K562 (cell line): ENCODE results near the gene ANO6. TPM values are rescaled to one million over a fixed set of nuclear protein-coding genes. Genes with fewer than 3 reads are reported as not detected.

Experiments
- MTA1 ChIP-seq: fragments of 450-650 bp; IDR thresholded peaks from 2 replicates; pipeline ENCODE4 v1.6.1; 2017; ENCODE audit warnings: borderline replicate concordance
- NFYB ChIP-seq: IDR thresholded peaks from 2 replicates; pipeline ENCODE4 v1.6.1; 2011; ENCODE audit warnings: mild to moderate bottlenecking, moderate library complexity; ENCODE audit not compliant: insufficient read length; ENCODE audit errors: extremely low read depth
- SAFB2 ChIP-seq: fragments of 200-400 bp; formaldehyde crosslinking; IDR thresholded peaks from 2 replicates; pipeline ENCODE4 v1.6.1; 2018; ENCODE audit warnings: borderline replicate concordance, low read length, low read depth, moderate library complexity; ENCODE audit not compliant: severe bottlenecking
- polyA plus RNA-seq, 8 experiments: library from polyadenylated mRNA; depleted of rRNA in 4 of 8; stranded (reverse) in 5 of 8; unstranded in 3 of 8; fragments of >200 nt; fragmentation: Nextera tagmentation in 2 of 8; fragmentation: Illumina TruSeq in 1 of 8; extraction: Ambion mirVana in 2 of 8; extraction: Trizol in 1 of 8; gene quantifications; 2 replicates each; pipeline versions ENCODE4 v1.2.1 to v1.2.3, GENCODE V29; 2011 to 2014; ENCODE audit warnings: inconsistent platforms in 1 of 8, missing spikeins in 1 of 8
- total RNA-seq, 7 experiments: library from RNA; depleted of rRNA in 6 of 7; stranded (reverse); fragments of >200 nt in 6 of 7; fragmentation: Illumina TruSeq in 2 of 7; extraction: Trizol in 2 of 7; gene quantifications; 2 replicates each; pipeline versions ENCODE4 v1.2.1 to v1.2.3, GENCODE V29; 2011 to 2021; ENCODE audit warnings: low replicate concordance in 1 of 7
- TF ChIP-seq, protein P1 (sequence below), 2 experiments: fragments of 450-650 bp in 1 of 2; sonication (generic) in 1 of 2; formaldehyde crosslinking in 1 of 2; IDR thresholded peaks; 2 replicates each; pipeline versions ENCODE4 v1.7.1 to v1.9.0; 2016 to 2022; ENCODE audit warnings: inconsistent platforms in 1 of 2, mild to moderate bottlenecking in 1 of 2, missing genetic modification reagents in 1 of 2
- TF ChIP-seq, protein P2 (sequence below): IDR thresholded peaks from 2 replicates; pipeline ENCODE4 v1.6.1; 2012; ENCODE audit warnings: low read depth, low read length, improper control_type of control experiment, borderline replicate concordance
- TF ChIP-seq, protein P3 (sequence below): sonication (generic); formaldehyde crosslinking; IDR thresholded peaks from 2 replicates; pipeline ENCODE4 v1.8.0; 2022; ENCODE audit warnings: mild to moderate bottlenecking, missing genetic modification reagents
- TF ChIP-seq, protein P4 (sequence below): fragments of 450-650 bp; IDR thresholded peaks from 2 replicates; pipeline ENCODE4 v1.6.1; 2016
- TF ChIP-seq, protein P5 (sequence below): fragments of 250-450 bp; sonication (Bioruptor Pico); IDR thresholded peaks from 2 replicates; pipeline ENCODE4 v1.5.0; 2021; ENCODE audit warnings: mild to moderate bottlenecking, borderline replicate concordance

ANO6 gene
- total and polyA plus RNA-seq, 9 of the 15 experiments (the other 6 are each of a cell fraction or from before 2014, with no cell fraction given) = 3.5 to 24.7 (median 20.3) TPM

DNA sequence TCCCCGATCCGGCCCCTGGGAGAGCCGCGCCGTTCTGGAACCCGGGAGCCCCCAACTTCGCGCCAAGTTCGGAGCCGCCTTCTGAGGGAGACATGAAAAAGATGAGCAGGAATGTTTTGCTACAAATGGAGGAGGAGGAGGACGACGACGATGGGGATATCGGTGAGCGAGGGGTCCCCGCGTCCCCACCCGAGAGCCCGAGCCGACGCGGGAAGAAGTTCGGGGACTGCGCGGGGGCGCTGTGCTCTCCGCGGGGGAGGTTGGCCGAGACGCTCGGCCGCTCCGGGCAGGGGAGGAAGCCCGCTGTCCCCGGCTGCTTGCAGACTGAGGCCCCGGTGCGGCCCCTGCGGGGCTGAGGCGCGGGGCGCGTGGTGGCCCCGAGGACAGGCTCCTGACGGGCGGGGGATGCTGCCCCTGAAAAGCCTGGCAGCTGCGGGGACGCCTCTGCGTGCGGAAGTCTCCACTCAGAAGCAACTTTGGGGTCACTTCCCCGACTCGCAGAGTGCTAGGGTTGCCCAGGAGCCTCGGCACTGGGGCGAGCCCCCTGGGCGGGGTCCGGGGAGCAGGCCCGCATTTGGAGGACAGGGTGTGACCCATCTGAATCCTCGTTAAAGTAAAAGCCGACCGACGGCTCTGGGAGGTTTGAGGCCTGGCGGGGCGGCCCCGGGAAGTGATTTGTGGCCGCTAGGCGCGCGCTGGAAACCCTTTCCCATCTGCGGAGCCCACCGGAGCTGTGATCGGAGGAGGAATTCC is 511 bp downstream of the ANO6 start (continued):
- TF ChIP-seq, protein P1, sequence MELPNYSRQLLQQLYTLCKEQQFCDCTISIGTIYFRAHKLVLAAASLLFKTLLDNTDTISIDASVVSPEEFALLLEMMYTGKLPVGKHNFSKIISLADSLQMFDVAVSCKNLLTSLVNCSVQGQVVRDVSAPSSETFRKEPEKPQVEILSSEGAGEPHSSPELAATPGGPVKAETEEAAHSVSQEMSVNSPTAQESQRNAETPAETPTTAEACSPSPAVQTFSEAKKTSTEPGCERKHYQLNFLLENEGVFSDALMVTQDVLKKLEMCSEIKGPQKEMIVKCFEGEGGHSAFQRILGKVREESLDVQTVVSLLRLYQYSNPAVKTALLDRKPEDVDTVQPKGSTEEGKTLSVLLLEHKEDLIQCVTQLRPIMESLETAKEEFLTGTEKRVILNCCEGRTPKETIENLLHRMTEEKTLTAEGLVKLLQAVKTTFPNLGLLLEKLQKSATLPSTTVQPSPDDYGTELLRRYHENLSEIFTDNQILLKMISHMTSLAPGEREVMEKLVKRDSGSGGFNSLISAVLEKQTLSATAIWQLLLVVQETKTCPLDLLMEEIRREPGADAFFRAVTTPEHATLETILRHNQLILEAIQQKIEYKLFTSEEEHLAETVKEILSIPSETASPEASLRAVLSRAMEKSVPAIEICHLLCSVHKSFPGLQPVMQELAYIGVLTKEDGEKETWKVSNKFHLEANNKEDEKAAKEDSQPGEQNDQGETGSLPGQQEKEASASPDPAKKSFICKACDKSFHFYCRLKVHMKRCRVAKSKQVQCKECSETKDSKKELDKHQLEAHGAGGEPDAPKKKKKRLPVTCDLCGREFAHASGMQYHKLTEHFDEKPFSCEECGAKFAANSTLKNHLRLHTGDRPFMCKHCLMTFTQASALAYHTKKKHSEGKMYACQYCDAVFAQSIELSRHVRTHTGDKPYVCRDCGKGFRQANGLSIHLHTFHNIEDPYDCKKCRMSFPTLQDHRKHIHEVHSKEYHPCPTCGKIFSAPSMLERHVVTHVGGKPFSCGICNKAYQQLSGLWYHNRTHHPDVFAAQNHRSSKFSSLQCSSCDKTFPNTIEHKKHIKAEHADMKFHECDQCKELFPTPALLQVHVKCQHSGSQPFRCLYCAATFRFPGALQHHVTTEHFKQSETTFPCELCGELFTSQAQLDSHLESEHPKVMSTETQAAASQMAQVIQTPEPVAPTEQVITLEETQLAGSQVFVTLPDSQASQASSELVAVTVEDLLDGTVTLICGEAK (IDR thresholded peaks at IDR 0.05) = no peak
- TF ChIP-seq, protein P1 (CRISPR knock-in tag; IDR thresholded peaks at IDR 0.05) = no peak
- TF ChIP-seq, protein P2, sequence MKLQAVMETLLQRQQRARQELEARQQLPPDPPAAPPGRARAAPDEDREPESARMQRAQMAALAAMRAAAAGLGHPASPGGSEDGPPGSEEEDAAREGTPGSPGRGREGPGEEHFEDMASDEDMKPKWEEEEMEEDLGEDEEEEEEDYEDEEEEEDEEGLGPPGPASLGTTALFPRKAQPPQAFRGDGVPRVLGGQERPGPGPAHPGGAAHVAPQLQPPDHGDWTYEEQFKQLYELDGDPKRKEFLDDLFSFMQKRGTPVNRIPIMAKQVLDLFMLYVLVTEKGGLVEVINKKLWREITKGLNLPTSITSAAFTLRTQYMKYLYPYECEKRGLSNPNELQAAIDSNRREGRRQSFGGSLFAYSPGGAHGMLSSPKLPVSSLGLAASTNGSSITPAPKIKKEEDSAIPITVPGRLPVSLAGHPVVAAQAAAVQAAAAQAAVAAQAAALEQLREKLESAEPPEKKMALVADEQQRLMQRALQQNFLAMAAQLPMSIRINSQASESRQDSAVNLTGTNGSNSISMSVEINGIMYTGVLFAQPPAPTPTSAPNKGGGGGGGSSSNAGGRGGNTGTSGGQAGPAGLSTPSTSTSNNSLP = no peak
- TF ChIP-seq, protein P3, sequence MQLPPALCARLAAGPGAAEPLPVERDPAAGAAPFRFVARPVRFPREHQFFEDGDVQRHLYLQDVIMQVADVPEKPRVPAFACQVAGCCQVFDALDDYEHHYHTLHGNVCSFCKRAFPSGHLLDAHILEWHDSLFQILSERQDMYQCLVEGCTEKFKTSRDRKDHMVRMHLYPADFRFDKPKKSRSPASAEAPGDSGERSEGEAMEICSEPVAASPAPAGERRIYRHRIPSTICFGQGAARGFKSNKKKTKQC (CRISPR knock-in tag) = no peak
- TF ChIP-seq MTA1 (no peak), NFYB (no peak), SAFB2 (no peak)
- TF ChIP-seq, protein P4, sequence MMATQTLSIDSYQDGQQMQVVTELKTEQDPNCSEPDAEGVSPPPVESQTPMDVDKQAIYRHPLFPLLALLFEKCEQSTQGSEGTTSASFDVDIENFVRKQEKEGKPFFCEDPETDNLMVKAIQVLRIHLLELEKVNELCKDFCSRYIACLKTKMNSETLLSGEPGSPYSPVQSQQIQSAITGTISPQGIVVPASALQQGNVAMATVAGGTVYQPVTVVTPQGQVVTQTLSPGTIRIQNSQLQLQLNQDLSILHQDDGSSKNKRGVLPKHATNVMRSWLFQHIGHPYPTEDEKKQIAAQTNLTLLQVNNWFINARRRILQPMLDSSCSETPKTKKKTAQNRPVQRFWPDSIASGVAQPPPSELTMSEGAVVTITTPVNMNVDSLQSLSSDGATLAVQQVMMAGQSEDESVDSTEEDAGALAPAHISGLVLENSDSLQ = peak; percentile 33; the same call in 1 of the 2 replicates
- TF ChIP-seq, protein P5, sequence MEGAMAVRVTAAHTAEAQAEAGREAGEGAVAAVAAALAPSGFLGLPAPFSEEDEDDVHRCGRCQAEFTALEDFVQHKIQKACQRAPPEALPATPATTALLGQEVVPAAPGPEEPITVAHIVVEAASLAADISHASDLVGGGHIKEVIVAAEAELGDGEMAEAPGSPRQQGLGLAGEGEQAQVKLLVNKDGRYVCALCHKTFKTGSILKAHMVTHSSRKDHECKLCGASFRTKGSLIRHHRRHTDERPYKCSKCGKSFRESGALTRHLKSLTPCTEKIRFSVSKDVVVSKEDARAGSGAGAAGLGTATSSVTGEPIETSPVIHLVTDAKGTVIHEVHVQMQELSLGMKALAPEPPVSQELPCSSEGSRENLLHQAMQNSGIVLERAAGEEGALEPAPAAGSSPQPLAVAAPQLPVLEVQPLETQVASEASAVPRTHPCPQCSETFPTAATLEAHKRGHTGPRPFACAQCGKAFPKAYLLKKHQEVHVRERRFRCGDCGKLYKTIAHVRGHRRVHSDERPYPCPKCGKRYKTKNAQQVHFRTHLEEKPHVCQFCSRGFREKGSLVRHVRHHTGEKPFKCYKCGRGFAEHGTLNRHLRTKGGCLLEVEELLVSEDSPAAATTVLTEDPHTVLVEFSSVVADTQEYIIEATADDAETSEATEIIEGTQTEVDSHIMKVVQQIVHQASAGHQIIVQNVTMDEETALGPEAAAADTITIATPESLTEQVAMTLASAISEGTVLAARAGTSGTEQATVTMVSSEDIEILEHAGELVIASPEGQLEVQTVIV (CRISPR knock-in tag) = no peak
